GM21619 (cell line): ENCODE results near the gene FLG2.
"Not testable (repeated sequence)": the region's sequence is repeated elsewhere in the genome, so short reads cannot be mapped to it uniquely, and the experiment has no call there.

Experiments used
- ATAC-seq: cut with Tn5 transposase; IDR thresholded peaks from one replicate; pipeline ENCODE4 v1.9.1; 2021; ENCODE audit not compliant: unreplicated experiment

The FLG2 gene

GRCh38 chr1:152313319-152313801, 46.4 kb downstream of the FLG2 start:
- ATAC-seq = no peak

GRCh38 chr1:152312169-152312568, 47.6 kb downstream of the FLG2 start:
- not testable (repeated sequence) for ATAC-seq

GRCh38 chr1:152309955-152310354, 49.9 kb downstream of the FLG2 start:
- ATAC-seq = no peak

- ATAC-seq = not testable (repeated sequence)
These were observed 50.4 kb downstream of the FLG2 start for GRCh38 chr1:152309320-152309901.

- ATAC-seq = not testable (repeated sequence)
These were observed 51.0 kb downstream of the FLG2 start for GRCh38 chr1:152308758-152309157.

- not testable (repeated sequence) for ATAC-seq
These were observed 51.8 kb downstream of the FLG2 start for GRCh38 chr1:152307970-152308369.

GRCh38 chr1:152306123-152306522, 53.7 kb downstream of the FLG2 start:
- not testable (repeated sequence) for ATAC-seq

GRCh38 chr1:152304773-152305172, 55.0 kb downstream of the FLG2 start:
- ATAC-seq = not testable (repeated sequence)

- not testable (repeated sequence) for ATAC-seq
These were observed 56.5 kb downstream of the FLG2 start for GRCh38 chr1:152303139-152303872.
